GM18861 (cell line): ENCODE data around the gene MBP.

Experiments used
- ATAC-seq: cut with Tn5 transposase; IDR thresholded peaks from one replicate; pipeline ENCODE4 v1.9.1; 2021; ENCODE audit not compliant: unreplicated experiment

Gene MBP

GRCh38 chr18:76931171-76931570, 201.4 kb downstream of the MBP start:
- ATAC-seq: no peak
